Large intestine (tissue), 12 donors: Measurements from ENCODE around the gene TCF7. TPM values are rescaled to one million over a fixed set of nuclear protein-coding genes. Genes with fewer than 3 reads are reported as not detected.
A peak's percentile ranks its signal among the peaks of the same experiment; 100 is the strongest.

ENCODE experiments used
- DNase-seq, 2 donors: peaks; one replicate each; pipeline versions ENCODE4 v3.0.0 to v3.0.0-alpha.2; 2013
- H3K27ac ChIP-seq: one replicate; pipeline ENCODE4 v1.5.1; 2013; ENCODE audit warnings: low read length
- H3K27me3 ChIP-seq: 2 replicates; pipeline ENCODE4 v1.6.1; 2013; ENCODE audit warnings: low read length; ENCODE audit not compliant: control insufficient read depth, insufficient read depth
- H3K36me3 ChIP-seq: 2 replicates; pipeline ENCODE4 v1.6.1; 2013; ENCODE audit warnings: low read length; ENCODE audit not compliant: control insufficient read depth, insufficient read depth
- H3K4me1 ChIP-seq: one replicate; pipeline ENCODE4 v1.6.1; 2013; ENCODE audit warnings: low read length; ENCODE audit not compliant: control insufficient read depth, insufficient read depth
- H3K4me3 ChIP-seq: one replicate; pipeline ENCODE4 v1.5.1; 2013; ENCODE audit warnings: low read length
- H3K9me3 ChIP-seq: one replicate; pipeline ENCODE4 v1.6.1; 2013; ENCODE audit warnings: mild to moderate bottlenecking, low read depth, low read length, moderate library complexity; ENCODE audit not compliant: control insufficient read depth
- WGBS: methylation state at CpG from one replicate; pipeline ENCODE4 v1.1.5; 2013; ENCODE audit warnings: low lambda C conversion rate; ENCODE audit not compliant: insufficient coverage; 5-methylcytosine and 5-hydroxymethylcytosine counted together
- long read RNA-seq, 11 donors: transcript quantifications; one replicate each; lab custom pipeline, GENCODE V29; 2026
- polyA plus RNA-seq: library from polyadenylated mRNA; unstranded; fragments of 120-200 nt; gene quantifications from one replicate; pipeline ENCODE4 v1.2.1, GENCODE V29; 2013

The TCF7 gene
- 9.7 TPM for polyA plus RNA-seq
- long read RNA-seq, donor 1 = 0 reads
- long read RNA-seq, donor 2, partial matches to known transcripts = 0 of 2 reads
- long read RNA-seq, donor 2, other reads (novel, unspliced or antisense) = 0 of 2 reads
- long read RNA-seq, donor 3, partial matches to known transcripts = 0 of 1 reads
- long read RNA-seq, donor 3, other reads (novel, unspliced or antisense) = 0 of 1 reads
- long read RNA-seq, donor 4 = 0 reads
- long read RNA-seq, donor 5, partial matches to known transcripts = 0 of 2 reads
- long read RNA-seq, donor 5, other reads (novel, unspliced or antisense) = 0 of 2 reads
- long read RNA-seq, donor 6, partial matches to known transcripts = 102 of 105 reads
- long read RNA-seq, donor 6, other reads (novel, unspliced or antisense) = 0 of 105 reads
- long read RNA-seq, donor 7, partial matches to known transcripts = 0 of 1 reads
- long read RNA-seq, donor 7, other reads (novel, unspliced or antisense) = 0 of 1 reads
- long read RNA-seq, donor 8, partial matches to known transcripts = 0 of 5 reads
- long read RNA-seq, donor 8, other reads (novel, unspliced or antisense) = 0 of 5 reads
- long read RNA-seq, donor 9, partial matches to known transcripts = 0 of 1 reads
- long read RNA-seq, donor 9, other reads (novel, unspliced or antisense) = 0 of 1 reads
- long read RNA-seq, donor 10, partial matches to known transcripts = 0 of 2 reads
- long read RNA-seq, donor 10, other reads (novel, unspliced or antisense) = 0 of 2 reads
- long read RNA-seq, donor 11 = 0 reads

DNA sequence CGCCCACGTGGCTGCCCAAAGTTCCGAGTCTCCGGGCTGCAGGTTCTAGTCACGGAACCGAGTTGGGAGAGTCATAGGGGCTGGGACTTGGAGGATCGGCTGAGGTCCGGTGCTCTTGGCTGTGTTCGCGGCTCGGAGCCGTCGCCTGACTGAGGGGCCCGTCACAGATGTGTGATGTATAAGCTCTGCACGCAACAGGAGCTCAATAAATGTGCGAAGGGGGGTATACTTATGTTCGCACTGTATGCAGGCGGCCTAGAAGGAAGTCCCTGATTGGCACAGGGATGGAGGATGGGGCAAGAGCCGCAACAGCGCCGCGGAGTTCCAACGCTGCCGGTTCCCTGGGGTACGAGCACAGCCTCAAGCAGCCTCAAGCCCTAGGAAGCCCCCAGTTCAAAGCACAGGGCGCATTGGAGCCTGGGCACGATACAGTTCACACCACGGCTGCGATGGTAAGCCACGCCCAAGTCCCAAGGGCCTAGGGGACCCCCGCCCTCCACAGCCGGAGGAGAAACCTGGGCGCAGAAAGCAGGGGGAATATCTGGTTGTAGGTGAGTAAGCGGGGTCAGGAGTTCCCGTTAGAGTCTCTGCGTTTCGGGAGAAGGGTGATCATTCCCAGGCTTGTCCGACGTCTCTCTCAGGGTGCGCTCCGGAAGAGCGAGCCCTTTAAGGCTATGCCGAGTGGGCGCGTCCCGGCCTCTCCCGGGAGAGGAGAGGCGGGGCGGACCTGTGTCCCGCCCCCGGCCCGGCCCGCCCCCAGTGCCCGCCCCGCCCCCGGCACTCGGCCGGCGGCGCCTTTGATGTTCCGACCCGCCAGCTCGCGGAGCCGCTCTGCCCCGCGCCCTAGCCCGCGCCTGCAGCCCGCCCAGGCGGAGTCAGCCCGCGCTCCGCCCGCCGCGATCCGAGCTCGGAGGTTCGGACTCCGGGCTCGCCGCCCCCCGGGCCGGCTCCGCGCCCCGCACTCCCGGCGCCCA is at the start of gene TCF7:
Gene TCF7, plus strand, starts transcription at position 780 of the 974 bp plus-strand sequence. CDS start 226 bp downstream, outside the sequence.
- Histone ChIP-seq H3K4me1 (peaks cover 9% of the 10 kb centered on the region), H3K4me3 (peak within 1 kb of the TSS; percentile 46), H3K36me3 (no peaks in the 10 kb centered on the region), H3K27me3 (peaks cover 36% of the 10 kb centered on the region), H3K9me3 (no peaks in the 10 kb centered on the region), H3K27ac (no peak within 1 kb of the TSS)
- no CpG with 5 or more reads among the region's 90 CpGs for WGBS
- peak; percentile 75 to 81 for DNase-seq

DNA sequence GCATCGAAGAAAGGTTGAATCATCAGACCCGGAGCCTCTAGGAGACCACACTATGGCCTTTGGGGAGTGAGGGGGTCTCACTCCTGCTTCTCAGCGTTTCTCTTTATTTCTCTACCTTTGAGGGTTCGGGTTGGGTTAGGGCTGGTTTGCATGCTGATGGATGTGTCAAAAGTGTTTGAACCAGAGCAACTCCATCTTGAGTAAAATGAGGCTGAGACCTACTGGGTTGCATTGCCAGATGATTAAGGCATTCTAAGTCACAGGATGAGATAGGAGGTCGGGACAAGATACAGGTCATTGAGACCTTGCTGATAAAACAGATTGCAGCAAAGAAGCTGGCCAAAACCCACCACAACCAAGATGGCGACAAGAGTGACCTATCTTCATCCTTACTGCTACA is 44.9 kb upstream of the TCF7 start:
- WGBS = no CpG with 5 or more reads among the region's 6 CpGs
- Histone ChIP-seq H3K27ac (no peak overlapping the region), H3K4me3 (no peak overlapping the region), H3K36me3 (no peaks in the 10 kb centered on the region), H3K4me1 (peaks cover 7% of the 10 kb centered on the region), H3K27me3 (peaks cover 8% of the 10 kb centered on the region), H3K9me3 (no peaks in the 10 kb centered on the region)
- DNase-seq = no peak

DNA sequence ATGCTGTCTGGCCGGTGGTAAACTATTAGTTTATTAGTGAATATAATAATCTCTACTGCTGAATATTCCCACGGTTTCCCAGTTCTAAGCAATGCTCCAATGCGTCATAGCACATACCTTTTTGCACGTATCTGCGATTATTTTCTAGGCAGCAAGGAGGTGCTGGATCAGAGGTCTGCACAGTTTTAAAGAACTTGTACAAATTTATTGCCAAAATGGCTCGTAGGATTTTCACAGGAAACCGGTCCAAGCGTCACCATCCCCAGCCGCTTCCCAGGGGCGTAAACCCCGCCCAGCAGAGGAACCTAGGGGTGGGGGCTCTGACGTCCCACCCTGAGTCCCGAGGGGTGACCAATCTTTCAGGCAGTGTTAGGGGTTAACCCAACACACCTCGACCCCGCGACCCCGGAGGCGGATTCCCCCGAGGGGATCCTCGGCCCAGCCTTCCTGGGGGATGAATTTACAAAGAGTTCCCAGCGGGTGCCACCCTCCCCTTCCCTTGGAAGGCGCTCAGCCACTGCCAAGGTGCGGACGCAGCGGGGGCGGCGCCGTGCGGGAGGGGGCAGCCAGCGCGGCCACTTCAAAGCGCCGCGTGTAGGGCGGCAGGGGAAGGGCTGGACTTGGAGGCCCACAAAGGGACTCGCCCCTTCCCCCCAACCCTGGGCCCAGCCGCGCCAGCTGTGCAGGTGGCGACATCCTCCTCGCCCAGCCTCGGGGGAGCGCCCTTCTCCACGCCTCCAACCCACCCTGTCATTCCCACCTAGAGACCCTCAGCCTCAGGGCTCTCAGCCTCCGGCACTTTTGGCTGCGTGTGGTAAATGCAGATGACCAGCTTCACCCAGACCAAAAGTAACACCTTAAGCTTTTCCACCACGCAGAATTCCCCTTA is 43.5 kb upstream of the TCF7 start:
- H3K4me1 ChIP-seq = peaks cover 7% of the 10 kb centered on the region
- H3K9me3 ChIP-seq = no peaks in the 10 kb centered on the region
- DNase-seq = peak; percentile 28 to 64
- 35% methylated on average over 4 of the region's 46 CpGs for WGBS
- peaks cover 8% of the 10 kb centered on the region for H3K27me3 ChIP-seq
- no peaks in the 10 kb centered on the region for H3K36me3 ChIP-seq
- no peak overlapping the region for H3K27ac ChIP-seq
- H3K4me3 ChIP-seq = peak overlapping the region; percentile 33

DNA sequence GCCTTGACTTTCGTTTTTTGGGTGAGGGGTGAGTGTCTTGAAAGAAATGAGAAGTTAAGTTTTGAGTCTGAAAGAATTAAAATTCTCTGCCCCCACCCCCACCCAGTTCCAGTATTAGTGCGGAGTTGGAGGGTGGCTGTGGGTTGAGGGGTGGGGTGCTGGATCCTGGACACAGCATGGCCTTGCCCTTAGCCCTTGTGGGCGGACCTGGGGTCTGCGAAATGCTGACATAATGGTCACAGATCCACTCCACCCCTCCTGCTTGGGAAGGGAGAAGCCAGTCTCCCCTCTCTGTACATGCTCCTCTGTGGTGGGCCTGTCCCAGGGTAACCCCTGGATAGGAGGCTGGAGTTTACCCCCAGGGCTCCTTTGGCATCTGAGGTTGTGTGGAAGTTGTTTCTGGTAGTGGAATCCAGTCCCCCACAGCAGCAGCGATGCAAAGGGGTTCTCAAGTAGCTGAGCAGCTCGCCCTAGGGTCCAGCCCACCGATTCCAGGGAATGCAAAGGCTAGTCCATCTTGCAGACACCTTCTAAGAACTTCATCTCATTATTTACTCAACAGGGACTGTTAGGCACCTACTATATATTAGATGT is 42.8 kb upstream of the TCF7 start:
- Histone ChIP-seq H3K27me3 (peaks cover 8% of the 10 kb centered on the region), H3K36me3 (no peaks in the 10 kb centered on the region), H3K9me3 (no peaks in the 10 kb centered on the region), H3K4me1 (peaks cover 7% of the 10 kb centered on the region), H3K27ac (no peak overlapping the region), H3K4me3 (peak overlapping the region; percentile 33)
- DNase-seq = no peak
- WGBS = 20% methylated on average over 1 of the region's 7 CpGs

DNA sequence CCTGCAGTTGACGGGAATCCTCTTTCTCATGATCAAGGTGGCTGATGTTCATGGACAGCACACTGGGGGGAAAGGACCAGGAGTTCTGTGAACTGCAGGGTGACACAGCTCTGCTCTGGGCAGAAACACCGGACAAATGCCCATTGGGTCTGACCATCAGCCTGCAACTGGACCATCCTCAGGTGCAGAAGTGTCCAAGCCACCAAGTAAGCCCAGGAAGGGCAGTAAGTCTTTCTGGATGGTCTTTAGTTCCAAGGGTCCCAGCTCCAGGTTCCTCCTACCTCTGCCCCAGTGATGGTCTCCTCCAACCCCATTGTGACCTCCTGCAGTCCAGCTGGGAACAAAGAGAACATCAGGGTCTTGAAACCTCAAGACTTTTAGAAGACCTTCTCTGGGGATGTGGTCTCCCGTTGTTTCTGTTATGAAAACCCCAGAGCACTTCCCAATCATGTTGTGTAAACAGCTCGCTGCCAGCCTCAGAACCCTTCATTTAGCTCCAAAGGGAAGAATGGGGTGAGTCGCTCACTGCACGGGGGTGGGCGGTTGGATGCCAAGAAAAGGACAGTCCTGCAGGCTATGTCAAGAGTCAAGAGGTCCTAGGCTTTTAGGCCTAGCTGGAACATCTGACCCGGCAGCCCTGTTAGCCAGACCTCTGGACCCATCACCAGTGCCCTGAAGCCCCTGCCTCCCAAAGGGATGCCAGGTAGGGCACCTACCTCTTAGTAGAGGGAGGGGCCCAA is 41.8 kb upstream of the TCF7 start:
- H3K27ac ChIP-seq = no peak overlapping the region

DNA sequence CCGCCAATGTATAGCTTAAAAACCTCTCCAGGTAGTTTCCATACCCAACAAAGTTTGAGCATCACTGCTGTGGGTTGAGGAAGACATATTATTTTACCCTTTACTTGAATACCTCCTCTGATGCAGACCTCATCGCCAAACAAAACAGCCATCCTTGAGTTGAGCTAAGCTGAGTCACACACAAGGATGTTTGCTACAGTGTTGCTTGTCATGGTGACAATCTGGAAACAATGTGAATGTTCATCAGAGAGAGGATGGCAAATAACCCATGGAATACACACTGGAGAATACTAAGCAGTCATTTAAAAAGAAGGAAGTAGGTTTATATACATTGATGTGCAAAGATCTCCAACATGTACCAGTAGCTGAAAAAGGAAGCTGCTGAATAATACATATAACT is 41.1 kb upstream of the TCF7 start:
- no CpG with 5 or more reads among the region's 2 CpGs for WGBS
- H3K9me3 ChIP-seq = no peaks in the 10 kb centered on the region

More for the DNA sequence above, 41.8 kb upstream of the TCF7 start:
- Histone ChIP-seq H3K36me3 (no peaks in the 10 kb centered on the region), H3K4me3 (no peak overlapping the region), H3K27me3 (peaks cover 8% of the 10 kb centered on the region), H3K9me3 (no peaks in the 10 kb centered on the region), H3K4me1 (peaks cover 7% of the 10 kb centered on the region)
- no CpG with 5 or more reads among the region's 8 CpGs for WGBS
- DNase-seq = no peak

DNA sequence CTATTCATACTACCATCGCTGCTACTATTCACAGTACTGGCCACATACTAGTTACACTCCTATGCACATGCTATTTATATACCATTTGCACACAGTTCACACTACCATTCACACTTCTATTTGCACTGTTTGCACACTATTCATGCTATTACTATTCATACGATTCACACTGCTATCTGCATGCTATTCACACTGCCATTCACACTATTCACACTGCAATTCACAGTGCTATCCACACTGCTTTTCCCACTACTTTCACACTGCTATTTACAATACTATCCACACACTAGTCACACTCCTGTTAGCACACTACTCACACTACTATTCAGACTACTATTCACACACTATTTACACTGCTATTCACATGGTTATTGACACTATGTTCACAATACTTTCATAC is 39.4 kb upstream of the TCF7 start:
- Histone ChIP-seq H3K9me3 (no peaks in the 10 kb centered on the region), H3K36me3 (no peaks in the 10 kb centered on the region), H3K27me3 (peaks cover 5% of the 10 kb centered on the region), H3K4me1 (peaks cover 7% of the 10 kb centered on the region), H3K4me3 (no peak overlapping the region), H3K27ac (no peak overlapping the region)
- 100% methylated on average over 2 of the region's 2 CpGs for WGBS
- no peak for DNase-seq

More for the DNA sequence above, 41.1 kb upstream of the TCF7 start:
- Histone ChIP-seq H3K27ac (no peak overlapping the region), H3K4me3 (no peak overlapping the region), H3K36me3 (no peaks in the 10 kb centered on the region), H3K4me1 (peaks cover 7% of the 10 kb centered on the region), H3K27me3 (peaks cover 8% of the 10 kb centered on the region)
- DNase-seq = no peak

DNA sequence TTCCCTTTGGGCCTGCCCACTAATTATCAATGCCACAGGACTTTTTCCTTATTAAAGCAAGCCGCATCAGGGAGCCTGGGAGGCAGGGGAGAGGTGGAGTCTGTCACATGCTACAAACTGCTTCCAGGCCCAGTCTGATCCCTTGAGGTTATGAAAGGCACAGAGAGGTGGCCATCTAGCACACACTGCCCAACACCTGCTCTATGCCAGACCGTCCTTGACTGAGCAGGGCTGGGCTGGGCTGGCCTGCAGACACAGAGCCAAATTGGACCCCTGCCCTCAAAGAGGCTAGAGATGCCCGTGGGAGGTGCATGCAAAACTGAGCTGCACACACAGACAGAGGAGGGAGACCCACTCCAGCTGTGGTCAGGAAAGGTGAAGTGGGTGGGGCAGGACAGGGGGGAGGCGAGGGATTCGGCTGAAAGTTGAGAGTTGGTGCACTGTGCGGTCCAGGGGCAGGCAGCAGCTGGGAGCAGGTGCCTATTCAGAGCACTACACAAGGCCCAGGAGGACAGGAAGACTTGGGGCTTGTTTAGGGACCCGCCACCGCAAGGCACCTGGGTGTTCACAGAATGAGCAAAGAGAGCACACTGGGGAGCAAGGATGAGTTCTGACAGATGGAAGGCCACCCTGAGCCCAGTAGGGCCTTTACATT is 36.4 kb upstream of the TCF7 start:
- no peaks in the 10 kb centered on the region for H3K9me3 ChIP-seq
- no peaks in the 10 kb centered on the region for H3K4me1 ChIP-seq
- H3K4me3 ChIP-seq = no peak overlapping the region
- H3K36me3 ChIP-seq = no peaks in the 10 kb centered on the region
- no peak for DNase-seq
- no peak overlapping the region for H3K27ac ChIP-seq
- H3K27me3 ChIP-seq = no peaks in the 10 kb centered on the region
- no CpG with 5 or more reads among the region's 8 CpGs for WGBS
